Heart left ventricle (tissue), 13 donors: ENCODE data around the gene TEFM.

Source experiments
- POLR2A ChIP-seq, 2 donors: fragments of 450-650 bp; IDR thresholded peaks; one replicate each; pipeline ENCODE4 v1.6.1; 2017; ENCODE audit warnings: antibody characterized with exemption in 2 of 2, mild to moderate bottlenecking in 2 of 2, moderate library complexity in 2 of 2
- TF ChIP-seq, protein P1 (sequence below), 12 donors: fragments of 200-600 bp; sonication (generic) in 4 of 12; IDR thresholded peaks; one replicate each; pipeline versions ENCODE4 v1.5.0 to v1.8.0; 2018 to 2022; ENCODE audit warnings: antibody characterized with exemption in 12 of 12, mild to moderate bottlenecking in 5 of 12
- donor health status: ischemic (EF 13 %, LVEDD 7.1; RV severe dilation, severe dysfunction).
- donor health status: DM: no; HTN: yes; CAD: no.
- donor health status: DM: no; HTN: no; CAD: no.
- donor health status: ischemic (EF 25% LVEDD 6.9; RV normal size, moderate dysfunction).
- donor health status: ischemic (EF 25% LVEDD 5.7; RV mildly dilated, moderate dysfunction).
- donor health status: ischemic (EF 35%, LVEDD 5.7; RV mildly dilated, moderate dysfunction).
- donor health status: nonischemic (EF 11% LVEDD 7.7; RV severe dilation, severe dysfunction).
- donor health status: DM: yes; HTN: yes; CAD: no.
- donor health status: PGD.
- donor health status: ischemic (EF 29% LVEDD 5.4; RV normal size, mild dysfunction).
- donor health status: nonischemic (EF 23%, LVEDD 6.1; RV moderate dilation, normal function).

DNA sequence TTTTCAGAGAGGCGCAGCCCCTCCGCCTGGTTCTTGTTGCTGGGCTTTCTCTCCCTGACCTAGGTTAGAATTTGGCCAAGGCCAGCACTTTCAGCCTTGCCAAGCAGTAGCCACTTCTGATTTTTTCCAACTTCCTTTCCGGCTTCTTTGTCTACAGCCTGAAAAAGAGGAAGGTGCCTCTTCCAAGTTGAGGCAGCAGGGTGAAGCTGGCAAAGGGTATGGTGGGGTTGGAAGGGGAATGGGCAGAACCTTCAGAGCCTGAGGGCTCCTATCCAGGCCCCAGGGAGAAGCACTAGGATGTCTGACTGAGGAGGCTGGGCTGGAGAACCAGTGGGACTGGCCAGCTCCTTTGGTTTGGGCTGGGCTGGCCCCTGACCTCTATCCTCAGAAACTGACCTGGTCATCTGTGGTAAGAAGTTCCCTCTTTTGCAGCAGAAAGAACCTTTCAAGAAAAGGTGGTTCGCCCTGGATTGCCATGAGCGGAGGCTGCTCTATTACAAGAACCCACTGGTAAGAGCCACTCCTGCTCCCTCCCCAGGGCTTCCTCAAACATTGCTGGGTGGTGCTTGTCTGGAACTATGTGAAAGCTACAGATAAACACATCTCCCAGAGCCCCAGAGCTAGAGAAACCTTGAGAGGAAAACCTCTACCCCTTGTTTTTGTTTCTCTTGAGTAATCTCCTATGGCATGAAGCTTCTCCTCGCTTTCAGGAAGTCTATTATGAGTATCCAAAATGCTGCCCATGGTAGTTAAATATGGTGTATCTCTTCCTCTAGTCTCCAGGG, 48.2 kb upstream of the TEFM start:
- TF ChIP-seq, protein P1, sequence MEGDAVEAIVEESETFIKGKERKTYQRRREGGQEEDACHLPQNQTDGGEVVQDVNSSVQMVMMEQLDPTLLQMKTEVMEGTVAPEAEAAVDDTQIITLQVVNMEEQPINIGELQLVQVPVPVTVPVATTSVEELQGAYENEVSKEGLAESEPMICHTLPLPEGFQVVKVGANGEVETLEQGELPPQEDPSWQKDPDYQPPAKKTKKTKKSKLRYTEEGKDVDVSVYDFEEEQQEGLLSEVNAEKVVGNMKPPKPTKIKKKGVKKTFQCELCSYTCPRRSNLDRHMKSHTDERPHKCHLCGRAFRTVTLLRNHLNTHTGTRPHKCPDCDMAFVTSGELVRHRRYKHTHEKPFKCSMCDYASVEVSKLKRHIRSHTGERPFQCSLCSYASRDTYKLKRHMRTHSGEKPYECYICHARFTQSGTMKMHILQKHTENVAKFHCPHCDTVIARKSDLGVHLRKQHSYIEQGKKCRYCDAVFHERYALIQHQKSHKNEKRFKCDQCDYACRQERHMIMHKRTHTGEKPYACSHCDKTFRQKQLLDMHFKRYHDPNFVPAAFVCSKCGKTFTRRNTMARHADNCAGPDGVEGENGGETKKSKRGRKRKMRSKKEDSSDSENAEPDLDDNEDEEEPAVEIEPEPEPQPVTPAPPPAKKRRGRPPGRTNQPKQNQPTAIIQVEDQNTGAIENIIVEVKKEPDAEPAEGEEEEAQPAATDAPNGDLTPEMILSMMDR (IDR thresholded peaks at IDR 0.05) = no peak
- no peak for TF ChIP-seq POLR2A (IDR thresholded peaks at IDR 0.05)
